Measurements from ENCODE around the gene SNRNP27.
"Not testable (repeated sequence)": the region's sequence is repeated elsewhere in the genome, so short reads cannot be mapped to it uniquely, and the experiment has no call there.

Gene SNRNP27

GRCh38 chr2:69893684-69894551 is at the start of gene SNRNP27:
TSS of gene SNRNP27 (plus strand) at chr2:69893956. CDS start at chr2:69893985, 29 bp downstream.
- in situ Hi-C loops (cut with HindIII; ENCODE audit: low sequenced_read_pairs) = no loop called here

- in situ Hi-C loops (cut with HindIII; ENCODE audit: low sequenced_read_pairs) = no loop called here
These were observed 49.8 kb upstream of the SNRNP27 start for GRCh38 chr2:69843993-69844392.

GRCh38 chr2:69844560-69844959 is 49.2 kb upstream of the SNRNP27 start:
- in situ Hi-C loops (cut with HindIII; ENCODE audit: low sequenced_read_pairs) = no loop called here

- in situ Hi-C loops (cut with HindIII; ENCODE audit: low sequenced_read_pairs) = no loop called here
These were observed 47.3 kb upstream of the SNRNP27 start for GRCh38 chr2:69846182-69847067.

GRCh38 chr2:69847068-69847828 is 46.5 kb upstream of the SNRNP27 start:
- in situ Hi-C loops (cut with HindIII; ENCODE audit: low sequenced_read_pairs) = no loop called here

GRCh38 chr2:69848186-69848790 is 45.5 kb upstream of the SNRNP27 start:
- in situ Hi-C loops (cut with HindIII; ENCODE audit: low sequenced_read_pairs) = no loop called here

GRCh38 chr2:69858261-69858660 is 35.5 kb upstream of the SNRNP27 start:
- in situ Hi-C loops (cut with HindIII; ENCODE audit: low sequenced_read_pairs) = no loop called here

GRCh38 chr2:69863298-69863697 is 30.5 kb upstream of the SNRNP27 start:
- in situ Hi-C loops (cut with HindIII; ENCODE audit: low sequenced_read_pairs) = no loop called here

GRCh38 chr2:69888451-69888850 is 5.3 kb upstream of the SNRNP27 start:
- in situ Hi-C loops (cut with HindIII; ENCODE audit: low sequenced_read_pairs) = no loop called here

- in situ Hi-C loops (cut with HindIII; ENCODE audit: low sequenced_read_pairs) = no loop called here
These were observed 4.5 kb upstream of the SNRNP27 start for GRCh38 chr2:69889302-69889701.

- in situ Hi-C loops (cut with HindIII; ENCODE audit: low sequenced_read_pairs) = no loop called here
These were observed 2.9 kb upstream of the SNRNP27 start for GRCh38 chr2:69890881-69891280.

GRCh38 chr2:69892838-69893424 is 825 bp upstream of the SNRNP27 start:
- in situ Hi-C loops (cut with HindIII; ENCODE audit: low sequenced_read_pairs) = not testable (repeated sequence)

GRCh38 chr2:69894737-69895136 is 981 bp downstream of the SNRNP27 start:
- in situ Hi-C loops (cut with HindIII; ENCODE audit: low sequenced_read_pairs) = not testable (repeated sequence)

- in situ Hi-C loops (cut with HindIII; ENCODE audit: low sequenced_read_pairs) = loop anchor here (10.0 kb wide), 2 partner anchors 162 to 242 kb away; no protein-coding TSS in a partner anchor
These were observed 8.6 kb downstream of the SNRNP27 start for GRCh38 chr2:69902213-69902922.

GRCh38 chr2:69907216-69907615 is 13.5 kb downstream of the SNRNP27 start:
- in situ Hi-C loops (cut with HindIII; ENCODE audit: low sequenced_read_pairs) = loop anchor here (10.0 kb wide), 2 partner anchors 158 to 238 kb away; no protein-coding TSS in a partner anchor

GRCh38 chr2:69911985-69912563 is 18.3 kb downstream of the SNRNP27 start:
- in situ Hi-C loops (cut with HindIII; ENCODE audit: low sequenced_read_pairs) = no loop called here

GRCh38 chr2:69914164-69914949 is 20.6 kb downstream of the SNRNP27 start:
- in situ Hi-C loops (cut with HindIII; ENCODE audit: low sequenced_read_pairs) = no loop called here
